ENCODE measurements around the gene NOC2L. TPM values are rescaled to one million over a fixed set of nuclear protein-coding genes. Genes with fewer than 3 reads are reported as not detected.

The NOC2L gene
- total RNA-seq, 1 donor from 2014 or later = 50.6 TPM

DNA sequence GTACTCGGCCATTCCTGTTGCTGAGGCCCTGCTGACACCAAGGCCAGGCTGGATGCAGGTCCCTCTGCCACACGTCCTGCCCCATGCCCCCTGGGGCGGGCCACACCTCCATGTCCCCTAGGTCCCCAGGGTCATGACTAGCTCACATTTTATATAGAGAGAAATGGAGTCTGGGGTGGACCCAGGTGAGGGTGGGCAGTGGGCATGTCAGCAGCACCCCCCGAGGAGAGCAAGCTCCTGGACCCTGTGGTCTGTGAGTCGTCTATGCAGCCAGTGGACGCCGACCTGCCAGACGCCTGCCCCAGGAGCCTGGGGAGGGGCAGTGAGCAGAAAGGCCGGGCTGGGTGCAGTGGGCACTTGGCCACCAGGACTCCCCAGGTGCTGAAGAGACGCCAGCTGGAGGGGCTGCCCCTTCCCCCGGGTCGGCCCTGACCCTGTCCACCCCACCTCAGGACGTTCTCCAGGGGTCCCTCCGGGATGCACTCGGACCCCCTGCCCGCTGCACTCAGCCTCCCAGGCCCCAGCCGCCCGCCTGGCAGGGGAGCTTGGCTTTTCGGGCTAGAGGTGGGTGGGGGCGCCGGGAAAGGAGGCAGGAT lies 19.4 kb downstream of the NOC2L start:
- TF ChIP-seq, protein P1, sequence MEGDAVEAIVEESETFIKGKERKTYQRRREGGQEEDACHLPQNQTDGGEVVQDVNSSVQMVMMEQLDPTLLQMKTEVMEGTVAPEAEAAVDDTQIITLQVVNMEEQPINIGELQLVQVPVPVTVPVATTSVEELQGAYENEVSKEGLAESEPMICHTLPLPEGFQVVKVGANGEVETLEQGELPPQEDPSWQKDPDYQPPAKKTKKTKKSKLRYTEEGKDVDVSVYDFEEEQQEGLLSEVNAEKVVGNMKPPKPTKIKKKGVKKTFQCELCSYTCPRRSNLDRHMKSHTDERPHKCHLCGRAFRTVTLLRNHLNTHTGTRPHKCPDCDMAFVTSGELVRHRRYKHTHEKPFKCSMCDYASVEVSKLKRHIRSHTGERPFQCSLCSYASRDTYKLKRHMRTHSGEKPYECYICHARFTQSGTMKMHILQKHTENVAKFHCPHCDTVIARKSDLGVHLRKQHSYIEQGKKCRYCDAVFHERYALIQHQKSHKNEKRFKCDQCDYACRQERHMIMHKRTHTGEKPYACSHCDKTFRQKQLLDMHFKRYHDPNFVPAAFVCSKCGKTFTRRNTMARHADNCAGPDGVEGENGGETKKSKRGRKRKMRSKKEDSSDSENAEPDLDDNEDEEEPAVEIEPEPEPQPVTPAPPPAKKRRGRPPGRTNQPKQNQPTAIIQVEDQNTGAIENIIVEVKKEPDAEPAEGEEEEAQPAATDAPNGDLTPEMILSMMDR (IDR thresholded peaks at IDR 0.05) = no peak
- Mint-ChIP-seq H3K9me3 (ENCODE audit: low read depth) (no peaks in the 10 kb centered on the region), H3K4me3 (ENCODE audit: unreplicated experiment) (no peak overlapping the region), H3K27ac (ENCODE audit: unreplicated experiment) (no peak overlapping the region), H3K27me3 (ENCODE audit: low read depth) (no peaks in the 10 kb centered on the region), H3K36me3 (ENCODE audit: low read depth) (no peaks in the 10 kb centered on the region), H3K4me1 (ENCODE audit: low read depth) (peaks cover 34% of the 10 kb centered on the region)
- no peak for DNase-seq (ENCODE audit: low spot score)

DNA sequence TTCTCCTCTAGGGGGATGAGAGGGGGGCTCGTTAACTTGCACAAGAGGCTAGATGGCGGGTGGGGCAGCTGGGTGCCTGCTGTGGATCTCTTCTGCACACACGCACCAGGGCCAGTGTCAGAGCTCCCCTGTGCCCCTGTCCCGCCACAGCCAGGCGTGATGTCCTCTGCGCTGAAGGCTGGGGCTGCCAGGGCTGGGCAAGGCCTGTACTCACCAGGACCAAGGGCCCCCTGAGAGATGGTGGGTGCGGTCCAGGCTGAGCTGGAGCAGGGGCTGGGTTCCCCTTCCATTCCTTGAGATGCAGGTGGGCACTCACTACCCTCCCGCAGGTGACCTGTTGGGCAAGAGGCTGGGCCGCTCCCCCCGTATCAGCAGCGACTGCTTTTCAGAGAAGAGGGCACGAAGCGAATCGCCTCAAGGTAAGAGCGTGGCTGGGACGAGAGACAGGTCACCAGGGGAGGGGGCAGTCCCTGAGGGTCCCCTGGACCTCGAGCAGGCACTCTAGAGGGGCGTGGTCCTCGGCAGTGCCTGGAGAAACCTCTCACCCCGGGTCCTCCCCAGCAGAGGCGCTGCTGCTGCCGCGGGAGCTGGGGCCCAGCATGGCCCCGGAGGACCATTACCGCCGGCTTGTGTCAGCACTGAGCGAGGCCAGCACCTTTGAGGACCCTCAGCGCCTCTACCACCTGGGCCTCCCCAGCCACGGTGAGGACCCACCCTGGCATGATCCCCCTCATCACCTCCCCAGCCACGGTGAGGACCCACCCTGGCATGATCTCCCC lies 20.2 kb downstream of the NOC2L start:
- Mint-ChIP-seq H3K9me3 (ENCODE audit: low read depth) (no peaks in the 10 kb centered on the region), H3K27me3 (ENCODE audit: low read depth) (no peaks in the 10 kb centered on the region), H3K4me1 (ENCODE audit: low read depth) (peaks cover 27% of the 10 kb centered on the region), H3K27ac (ENCODE audit: unreplicated experiment) (no peak overlapping the region), H3K4me3 (ENCODE audit: unreplicated experiment) (no peak overlapping the region), H3K36me3 (ENCODE audit: low read depth) (no peaks in the 10 kb centered on the region)
- no peak for DNase-seq (ENCODE audit: low spot score)
- TF ChIP-seq, protein P1 (IDR thresholded peaks at IDR 0.05) = no peak

DNA sequence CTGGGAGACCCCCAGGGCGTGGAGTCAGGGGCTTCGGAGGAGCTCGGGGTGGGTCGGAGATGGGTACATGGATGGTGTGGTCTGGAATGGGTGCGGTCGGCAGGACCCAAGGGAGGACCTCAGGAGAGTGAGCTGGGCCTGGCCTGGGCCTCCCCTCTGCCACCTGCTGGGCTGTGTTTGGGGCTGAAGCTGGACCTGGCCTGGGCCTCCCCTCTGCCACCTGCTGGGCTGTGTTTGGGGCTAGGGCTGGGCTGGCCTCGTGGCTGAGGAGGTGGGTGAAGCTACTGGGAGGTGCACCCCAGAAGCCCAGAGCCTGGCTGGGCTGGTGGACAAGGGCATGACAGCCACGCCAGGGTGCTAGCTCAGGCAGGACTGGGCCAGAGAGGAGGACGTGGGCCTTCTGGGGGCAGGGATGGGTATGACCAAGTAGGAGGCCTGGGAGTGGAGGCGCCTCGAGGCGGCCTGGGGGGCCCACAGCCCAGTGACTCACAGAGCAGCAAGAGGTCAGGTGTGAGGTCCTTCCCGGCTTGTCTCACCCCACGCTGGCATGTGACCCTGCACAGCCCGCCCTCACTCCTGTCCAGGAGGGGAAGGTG lies 20.9 kb downstream of the NOC2L start:
- Mint-ChIP-seq H3K27me3 (ENCODE audit: low read depth) (no peaks in the 10 kb centered on the region), H3K27ac (ENCODE audit: unreplicated experiment) (no peak overlapping the region)

DNA sequence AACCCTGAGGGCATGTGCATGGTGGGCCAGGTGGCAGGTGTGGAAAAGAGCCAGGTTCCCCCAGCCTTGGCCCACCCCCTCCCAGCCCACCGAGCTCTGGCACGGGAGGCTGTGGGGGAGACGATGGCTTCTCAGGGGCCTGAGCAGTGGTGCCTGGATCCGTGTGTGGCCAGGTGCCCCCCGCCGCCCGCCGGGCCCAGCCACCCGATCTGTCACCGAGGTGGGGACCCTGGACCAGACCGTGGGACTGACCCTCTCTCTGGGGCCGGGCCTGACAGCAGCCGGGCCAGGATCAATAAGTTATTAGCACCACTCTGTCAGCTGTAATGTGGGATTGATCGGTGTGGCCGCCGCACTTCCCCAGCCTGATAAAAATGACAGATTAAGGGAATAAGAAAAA lies 21.5 kb downstream of the NOC2L start:
- Mint-ChIP-seq H3K27ac (ENCODE audit: unreplicated experiment) (no peak overlapping the region), H3K4me1 (ENCODE audit: low read depth) (peaks cover 22% of the 10 kb centered on the region), H3K27me3 (ENCODE audit: low read depth) (no peaks in the 10 kb centered on the region), H3K4me3 (ENCODE audit: unreplicated experiment) (no peak overlapping the region), H3K9me3 (ENCODE audit: low read depth) (no peaks in the 10 kb centered on the region), H3K36me3 (ENCODE audit: low read depth) (no peaks in the 10 kb centered on the region)
- DNase-seq (ENCODE audit: low spot score) = no peak
- TF ChIP-seq, protein P1 (IDR thresholded peaks at IDR 0.05) = no peak

More for the DNA sequence above, 20.9 kb downstream of the NOC2L start:
- no peak for DNase-seq (ENCODE audit: low spot score)
- Mint-ChIP-seq H3K4me1 (ENCODE audit: low read depth) (peaks cover 24% of the 10 kb centered on the region), H3K36me3 (ENCODE audit: low read depth) (no peaks in the 10 kb centered on the region), H3K9me3 (ENCODE audit: low read depth) (no peaks in the 10 kb centered on the region), H3K4me3 (ENCODE audit: unreplicated experiment) (no peak overlapping the region)
- TF ChIP-seq, protein P1 (IDR thresholded peaks at IDR 0.05) = peak; percentile 70

All from chondrocyte (in vitro differentiated cells).